ENCODE data around the gene CHI3L1. TPM values are rescaled to one million over a fixed set of nuclear protein-coding genes. Genes with fewer than 3 reads are reported as not detected.

Gene CHI3L1
- total and polyA plus RNA-seq, 4 donors, result 5.0 to 34.7 (median 15.9) TPM

DNA sequence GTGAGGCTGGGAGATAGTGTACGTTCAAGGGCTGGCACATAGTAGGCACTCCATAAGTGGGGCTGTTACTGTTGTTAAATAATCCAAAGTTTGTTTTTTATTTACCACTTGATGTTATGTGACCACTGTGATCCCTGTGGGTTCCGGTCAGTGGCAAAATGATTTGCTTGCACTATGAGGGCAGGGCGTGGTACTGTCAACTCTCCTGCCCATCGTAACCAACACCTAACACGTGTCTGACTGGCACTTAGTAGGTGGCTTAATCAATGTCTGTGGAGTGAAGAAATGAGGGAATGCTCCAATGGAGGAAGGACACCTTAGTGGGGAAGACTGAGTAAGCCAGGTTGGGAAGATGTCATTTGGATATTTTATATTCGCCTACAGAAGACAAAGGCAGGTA is 44.4 kb downstream of the CHI3L1 start:
- no peaks in the 10 kb centered on the region for H3K36me3 ChIP-seq (ENCODE audit: control insufficient read depth in 4 of 4, insufficient read depth in 3 of 4, low read depth in 1 of 4, low read length in 3 of 4)
- H3K4me1 ChIP-seq (ENCODE audit: control insufficient read depth in 4 of 4, insufficient read depth in 4 of 4, low read length in 3 of 4), result no peaks in the 10 kb centered on the region
- no peak overlapping the region for H3K27ac ChIP-seq (ENCODE audit: low read depth in 1 of 2, low read length in 2 of 2)
- 85% methylated on average over 6 of the region's 6 CpGs for WGBS
- H3K9me3 ChIP-seq (ENCODE audit: control insufficient read depth in 4 of 4, low read length in 3 of 4), result no peaks in the 10 kb centered on the region
- H3K27me3 ChIP-seq (ENCODE audit: control insufficient read depth in 4 of 4, insufficient read depth in 4 of 4, low read length in 3 of 4), result no peaks in the 10 kb centered on the region
- H3K4me3 ChIP-seq (ENCODE audit: low read depth in 1 of 3, low read length in 3 of 3), result no peak overlapping the region
- TF ChIP-seq JUND (IDR thresholded peaks at IDR 0.05) (no peak), EGR1 (IDR thresholded peaks at IDR 0.05; ENCODE audit: low read depth in 2 of 2) (no peak), GABPA (IDR thresholded peaks at IDR 0.05 in 1 of 2, conservative IDR thresholded peaks at IDR 0.05 in 1 of 2) (no peak), RXRA (IDR thresholded peaks at IDR 0.05) (no peak), NR2F2 (IDR thresholded peaks at IDR 0.05) (no peak), TAF1 (conservative IDR thresholded peaks at IDR 0.05) (no peak)
- TF ChIP-seq, protein P1, sequence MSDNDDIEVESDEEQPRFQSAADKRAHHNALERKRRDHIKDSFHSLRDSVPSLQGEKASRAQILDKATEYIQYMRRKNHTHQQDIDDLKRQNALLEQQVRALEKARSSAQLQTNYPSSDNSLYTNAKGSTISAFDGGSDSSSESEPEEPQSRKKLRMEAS (IDR thresholded peaks at IDR 0.05), result no peak
- H3K9ac ChIP-seq (ENCODE audit: low read depth in 1 of 2, low read length in 2 of 2), result no peak overlapping the region
- no peak for DNase-seq (ENCODE audit: low spot score)

DNA sequence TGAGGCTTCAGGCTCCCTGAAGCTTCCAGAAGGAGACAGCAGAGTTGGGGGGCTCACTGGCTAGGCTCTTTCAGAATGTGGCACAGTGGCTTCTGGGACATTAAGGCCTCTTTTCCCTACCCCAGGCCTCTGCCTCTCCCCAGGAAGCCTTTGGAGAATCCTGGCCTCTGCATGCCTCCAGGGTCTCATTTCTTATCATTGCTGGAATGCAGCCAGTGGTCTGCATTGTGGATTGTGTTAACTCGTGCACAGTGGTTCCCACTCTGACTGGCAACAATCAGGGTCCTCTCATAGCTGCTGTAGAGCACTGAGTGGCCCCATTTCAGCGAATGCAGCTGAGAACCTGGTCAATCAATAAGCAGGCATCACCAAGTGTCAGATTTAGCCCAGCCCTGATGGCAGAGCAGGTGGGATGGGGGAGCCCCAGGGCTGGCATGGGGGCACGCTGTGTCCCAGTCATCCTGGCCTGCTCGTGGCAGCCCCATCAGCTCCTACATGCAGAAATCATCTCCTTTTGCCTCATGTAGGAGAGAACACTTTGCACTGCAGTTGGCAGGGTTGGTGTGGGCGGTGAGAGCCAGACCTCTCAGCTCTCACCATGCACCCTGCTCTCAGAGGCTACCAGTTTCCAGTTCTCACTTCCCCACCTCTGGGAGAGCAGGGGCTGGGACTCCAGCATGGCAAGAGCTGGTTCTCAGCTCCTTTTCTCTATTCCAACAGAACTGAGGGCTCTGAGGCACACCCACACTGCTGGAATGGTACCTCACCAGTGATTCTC is 45.6 kb downstream of the CHI3L1 start:
- no peak overlapping the region for H3K9ac ChIP-seq (ENCODE audit: low read depth in 1 of 2, low read length in 2 of 2)
- H3K9me3 ChIP-seq (ENCODE audit: control insufficient read depth in 4 of 4, low read length in 3 of 4), result no peaks in the 10 kb centered on the region
- H3K27ac ChIP-seq (ENCODE audit: low read depth in 1 of 2, low read length in 2 of 2), result no peak overlapping the region
- WGBS, result 70% methylated on average over 5 of the region's 5 CpGs
- H3K36me3 ChIP-seq (ENCODE audit: control insufficient read depth in 4 of 4, insufficient read depth in 3 of 4, low read depth in 1 of 4, low read length in 3 of 4), result no peaks in the 10 kb centered on the region
- no peaks in the 10 kb centered on the region for H3K4me1 ChIP-seq (ENCODE audit: control insufficient read depth in 4 of 4, insufficient read depth in 4 of 4, low read length in 3 of 4)
- H3K27me3 ChIP-seq (ENCODE audit: control insufficient read depth in 4 of 4, insufficient read depth in 4 of 4, low read length in 3 of 4), result no peaks in the 10 kb centered on the region
- no peak overlapping the region for H3K4me3 ChIP-seq (ENCODE audit: low read depth in 1 of 3, low read length in 3 of 3)
- DNase-seq (ENCODE audit: low spot score), result no peak
- TF ChIP-seq JUND (IDR thresholded peaks at IDR 0.05) (no peak), HNF4G (IDR thresholded peaks at IDR 0.05) (no peak), GABPA (IDR thresholded peaks at IDR 0.05 in 1 of 2, conservative IDR thresholded peaks at IDR 0.05 in 1 of 2) (no peak), EGR1 (IDR thresholded peaks at IDR 0.05; ENCODE audit: low read depth in 2 of 2) (no peak), HNF4A (conservative IDR thresholded peaks at IDR 0.05) (no peak), YY1 (IDR thresholded peaks at IDR 0.05) (no peak), RAD21 (IDR thresholded peaks at IDR 0.05) (no peak), NR2F2 (IDR thresholded peaks at IDR 0.05) (no peak), TAF1 (conservative IDR thresholded peaks at IDR 0.05) (no peak), FOXA2 (IDR thresholded peaks at IDR 0.05) (no peak), SP1 (IDR thresholded peaks at IDR 0.05) (no peak), RXRA (IDR thresholded peaks at IDR 0.05) (no peak), FOXA1 (IDR thresholded peaks at IDR 0.05) (no peak)
- TF ChIP-seq, protein P1 (IDR thresholded peaks at IDR 0.05), result no peak
- TF ChIP-seq, protein P2, sequence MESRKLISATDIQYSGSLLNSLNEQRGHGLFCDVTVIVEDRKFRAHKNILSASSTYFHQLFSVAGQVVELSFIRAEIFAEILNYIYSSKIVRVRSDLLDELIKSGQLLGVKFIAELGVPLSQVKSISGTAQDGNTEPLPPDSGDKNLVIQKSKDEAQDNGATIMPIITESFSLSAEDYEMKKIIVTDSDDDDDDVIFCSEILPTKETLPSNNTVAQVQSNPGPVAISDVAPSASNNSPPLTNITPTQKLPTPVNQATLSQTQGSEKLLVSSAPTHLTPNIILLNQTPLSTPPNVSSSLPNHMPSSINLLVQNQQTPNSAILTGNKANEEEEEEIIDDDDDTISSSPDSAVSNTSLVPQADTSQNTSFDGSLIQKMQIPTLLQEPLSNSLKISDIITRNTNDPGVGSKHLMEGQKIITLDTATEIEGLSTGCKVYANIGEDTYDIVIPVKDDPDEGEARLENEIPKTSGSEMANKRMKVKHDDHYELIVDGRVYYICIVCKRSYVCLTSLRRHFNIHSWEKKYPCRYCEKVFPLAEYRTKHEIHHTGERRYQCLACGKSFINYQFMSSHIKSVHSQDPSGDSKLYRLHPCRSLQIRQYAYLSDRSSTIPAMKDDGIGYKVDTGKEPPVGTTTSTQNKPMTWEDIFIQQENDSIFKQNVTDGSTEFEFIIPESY (IDR thresholded peaks at IDR 0.05), result no peak
- TF ChIP-seq, protein P3, sequence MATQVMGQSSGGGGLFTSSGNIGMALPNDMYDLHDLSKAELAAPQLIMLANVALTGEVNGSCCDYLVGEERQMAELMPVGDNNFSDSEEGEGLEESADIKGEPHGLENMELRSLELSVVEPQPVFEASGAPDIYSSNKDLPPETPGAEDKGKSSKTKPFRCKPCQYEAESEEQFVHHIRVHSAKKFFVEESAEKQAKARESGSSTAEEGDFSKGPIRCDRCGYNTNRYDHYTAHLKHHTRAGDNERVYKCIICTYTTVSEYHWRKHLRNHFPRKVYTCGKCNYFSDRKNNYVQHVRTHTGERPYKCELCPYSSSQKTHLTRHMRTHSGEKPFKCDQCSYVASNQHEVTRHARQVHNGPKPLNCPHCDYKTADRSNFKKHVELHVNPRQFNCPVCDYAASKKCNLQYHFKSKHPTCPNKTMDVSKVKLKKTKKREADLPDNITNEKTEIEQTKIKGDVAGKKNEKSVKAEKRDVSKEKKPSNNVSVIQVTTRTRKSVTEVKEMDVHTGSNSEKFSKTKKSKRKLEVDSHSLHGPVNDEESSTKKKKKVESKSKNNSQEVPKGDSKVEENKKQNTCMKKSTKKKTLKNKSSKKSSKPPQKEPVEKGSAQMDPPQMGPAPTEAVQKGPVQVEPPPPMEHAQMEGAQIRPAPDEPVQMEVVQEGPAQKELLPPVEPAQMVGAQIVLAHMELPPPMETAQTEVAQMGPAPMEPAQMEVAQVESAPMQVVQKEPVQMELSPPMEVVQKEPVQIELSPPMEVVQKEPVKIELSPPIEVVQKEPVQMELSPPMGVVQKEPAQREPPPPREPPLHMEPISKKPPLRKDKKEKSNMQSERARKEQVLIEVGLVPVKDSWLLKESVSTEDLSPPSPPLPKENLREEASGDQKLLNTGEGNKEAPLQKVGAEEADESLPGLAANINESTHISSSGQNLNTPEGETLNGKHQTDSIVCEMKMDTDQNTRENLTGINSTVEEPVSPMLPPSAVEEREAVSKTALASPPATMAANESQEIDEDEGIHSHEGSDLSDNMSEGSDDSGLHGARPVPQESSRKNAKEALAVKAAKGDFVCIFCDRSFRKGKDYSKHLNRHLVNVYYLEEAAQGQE (IDR thresholded peaks at IDR 0.05), result no peak
- TF ChIP-seq, protein P4, sequence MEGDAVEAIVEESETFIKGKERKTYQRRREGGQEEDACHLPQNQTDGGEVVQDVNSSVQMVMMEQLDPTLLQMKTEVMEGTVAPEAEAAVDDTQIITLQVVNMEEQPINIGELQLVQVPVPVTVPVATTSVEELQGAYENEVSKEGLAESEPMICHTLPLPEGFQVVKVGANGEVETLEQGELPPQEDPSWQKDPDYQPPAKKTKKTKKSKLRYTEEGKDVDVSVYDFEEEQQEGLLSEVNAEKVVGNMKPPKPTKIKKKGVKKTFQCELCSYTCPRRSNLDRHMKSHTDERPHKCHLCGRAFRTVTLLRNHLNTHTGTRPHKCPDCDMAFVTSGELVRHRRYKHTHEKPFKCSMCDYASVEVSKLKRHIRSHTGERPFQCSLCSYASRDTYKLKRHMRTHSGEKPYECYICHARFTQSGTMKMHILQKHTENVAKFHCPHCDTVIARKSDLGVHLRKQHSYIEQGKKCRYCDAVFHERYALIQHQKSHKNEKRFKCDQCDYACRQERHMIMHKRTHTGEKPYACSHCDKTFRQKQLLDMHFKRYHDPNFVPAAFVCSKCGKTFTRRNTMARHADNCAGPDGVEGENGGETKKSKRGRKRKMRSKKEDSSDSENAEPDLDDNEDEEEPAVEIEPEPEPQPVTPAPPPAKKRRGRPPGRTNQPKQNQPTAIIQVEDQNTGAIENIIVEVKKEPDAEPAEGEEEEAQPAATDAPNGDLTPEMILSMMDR (IDR thresholded peaks at IDR 0.05; ENCODE audit: low read depth, low read length, missing input control), result no peak
